ENCODE measurements around the gene DCC. TPM values are rescaled to one million over a fixed set of nuclear protein-coding genes. Genes with fewer than 3 reads are reported as not detected.

DCC gene
- total and polyA plus RNA-seq, 9 donors = under 0.01 to 0.77 (median 0.30) TPM; not detected in 3

DNA sequence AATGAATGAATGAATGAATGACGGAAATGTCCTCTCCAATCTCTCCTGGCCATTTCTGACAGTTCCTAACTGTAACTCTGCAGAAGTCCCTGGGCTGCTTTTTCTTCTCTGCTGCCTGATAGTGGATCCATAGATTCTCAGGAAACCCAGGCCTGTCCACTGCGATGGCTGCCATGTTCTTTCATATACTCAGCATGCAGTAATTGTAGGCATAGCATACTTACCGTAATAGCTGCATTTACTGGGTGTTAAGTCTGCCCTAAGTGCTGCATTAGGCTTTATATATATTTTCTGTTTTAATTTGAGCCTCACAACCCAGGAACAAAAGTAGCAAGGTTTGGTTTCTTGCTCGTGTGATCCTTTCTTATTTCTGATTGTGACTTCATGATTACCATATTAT lies 122.9 kb downstream of the DCC start:
- H3K27me3 ChIP-seq = no peaks in the 10 kb centered on the region
- intact Hi-C loops (cut with DNase I) = no loop called here
- WGBS, 3 donors = 82 to 89% (median 87%) methylated on average over 4 of the region's 4 CpGs
- no peaks in the 10 kb centered on the region for H3K36me3 ChIP-seq
- H3K27ac ChIP-seq = no peak overlapping the region
- no peaks in the 10 kb centered on the region for H3K9me3 ChIP-seq
- no peak overlapping the region for H3K4me3 ChIP-seq
- DNase-seq = no peak
- no peaks in the 10 kb centered on the region for H3K4me1 ChIP-seq (ENCODE audit: insufficient read depth)
- TF ChIP-seq POLR2A (IDR thresholded peaks at IDR 0.05) (no peak), EP300 (IDR thresholded peaks at IDR 0.05) (no peak)
- TF ChIP-seq, protein P1, sequence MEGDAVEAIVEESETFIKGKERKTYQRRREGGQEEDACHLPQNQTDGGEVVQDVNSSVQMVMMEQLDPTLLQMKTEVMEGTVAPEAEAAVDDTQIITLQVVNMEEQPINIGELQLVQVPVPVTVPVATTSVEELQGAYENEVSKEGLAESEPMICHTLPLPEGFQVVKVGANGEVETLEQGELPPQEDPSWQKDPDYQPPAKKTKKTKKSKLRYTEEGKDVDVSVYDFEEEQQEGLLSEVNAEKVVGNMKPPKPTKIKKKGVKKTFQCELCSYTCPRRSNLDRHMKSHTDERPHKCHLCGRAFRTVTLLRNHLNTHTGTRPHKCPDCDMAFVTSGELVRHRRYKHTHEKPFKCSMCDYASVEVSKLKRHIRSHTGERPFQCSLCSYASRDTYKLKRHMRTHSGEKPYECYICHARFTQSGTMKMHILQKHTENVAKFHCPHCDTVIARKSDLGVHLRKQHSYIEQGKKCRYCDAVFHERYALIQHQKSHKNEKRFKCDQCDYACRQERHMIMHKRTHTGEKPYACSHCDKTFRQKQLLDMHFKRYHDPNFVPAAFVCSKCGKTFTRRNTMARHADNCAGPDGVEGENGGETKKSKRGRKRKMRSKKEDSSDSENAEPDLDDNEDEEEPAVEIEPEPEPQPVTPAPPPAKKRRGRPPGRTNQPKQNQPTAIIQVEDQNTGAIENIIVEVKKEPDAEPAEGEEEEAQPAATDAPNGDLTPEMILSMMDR (IDR thresholded peaks at IDR 0.05) = no peak

DNA sequence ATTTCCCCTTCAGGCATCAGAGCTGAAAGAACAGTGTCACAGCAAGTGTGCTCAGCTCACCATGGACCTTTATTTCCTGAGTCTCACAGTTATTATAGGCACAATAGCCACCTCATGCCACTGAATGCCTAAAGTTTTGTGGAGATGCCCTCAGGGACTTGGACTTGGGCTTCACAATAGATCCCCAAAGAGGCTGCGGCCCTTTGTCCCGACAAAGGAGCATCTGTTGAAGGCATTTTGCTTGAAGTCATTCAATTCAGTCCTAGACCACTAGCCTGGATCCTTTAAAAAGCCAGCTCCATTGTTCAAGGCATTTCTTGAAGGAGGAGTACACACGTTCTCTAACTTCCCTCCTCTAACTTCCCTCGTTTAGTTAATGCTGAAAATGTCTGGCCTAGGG lies 125.4 kb downstream of the DCC start:
- 61 to 77% (median 68%) methylated on average over 4 of the region's 4 CpGs for WGBS, 3 donors
- TF ChIP-seq POLR2A (IDR thresholded peaks at IDR 0.05) (no peak), EP300 (IDR thresholded peaks at IDR 0.05) (no peak)
- TF ChIP-seq, protein P1 (IDR thresholded peaks at IDR 0.05) = no peak
- Histone ChIP-seq H3K9me3 (no peaks in the 10 kb centered on the region), H3K27ac (no peak overlapping the region), H3K4me1 (ENCODE audit: insufficient read depth) (no peaks in the 10 kb centered on the region), H3K4me3 (no peak overlapping the region), H3K27me3 (no peaks in the 10 kb centered on the region), H3K36me3 (no peaks in the 10 kb centered on the region)
- DNase-seq = no peak
- intact Hi-C loops (cut with DNase I) = no loop called here

DNA sequence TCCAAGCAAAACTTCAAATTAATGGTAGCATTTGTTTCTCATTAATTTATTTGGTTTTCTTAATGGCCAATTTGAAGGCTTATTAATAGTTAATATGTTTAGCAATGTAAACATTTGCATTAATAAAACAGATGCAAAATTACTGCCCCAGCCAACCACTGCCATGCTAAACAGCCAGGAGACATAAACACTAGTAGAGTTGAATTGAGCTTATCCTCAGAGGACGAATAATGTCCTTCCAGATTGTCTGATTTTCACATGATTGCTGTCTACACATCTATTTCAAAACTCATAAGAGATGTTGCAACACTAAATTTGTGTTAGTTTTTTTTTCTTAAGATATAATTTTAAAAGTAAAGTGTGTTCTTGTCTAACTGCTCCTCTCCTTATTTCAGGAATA lies 128.5 kb downstream of the DCC start:
- Histone ChIP-seq H3K27ac (no peak overlapping the region), H3K27me3 (no peaks in the 10 kb centered on the region), H3K9me3 (no peaks in the 10 kb centered on the region), H3K4me1 (ENCODE audit: insufficient read depth) (no peaks in the 10 kb centered on the region), H3K4me3 (no peak overlapping the region), H3K36me3 (no peaks in the 10 kb centered on the region)
- WGBS, 3 donors = 77 to 90% (median 83%) methylated on average over 1 of the region's 1 CpG
- TF ChIP-seq, protein P1 (IDR thresholded peaks at IDR 0.05) = no peak
- no peak for TF ChIP-seq POLR2A (IDR thresholded peaks at IDR 0.05)
- TF ChIP-seq EP300 (IDR thresholded peaks at IDR 0.05) = no peak
- DNase-seq = no peak
- intact Hi-C loops (cut with DNase I) = no loop called here

DNA sequence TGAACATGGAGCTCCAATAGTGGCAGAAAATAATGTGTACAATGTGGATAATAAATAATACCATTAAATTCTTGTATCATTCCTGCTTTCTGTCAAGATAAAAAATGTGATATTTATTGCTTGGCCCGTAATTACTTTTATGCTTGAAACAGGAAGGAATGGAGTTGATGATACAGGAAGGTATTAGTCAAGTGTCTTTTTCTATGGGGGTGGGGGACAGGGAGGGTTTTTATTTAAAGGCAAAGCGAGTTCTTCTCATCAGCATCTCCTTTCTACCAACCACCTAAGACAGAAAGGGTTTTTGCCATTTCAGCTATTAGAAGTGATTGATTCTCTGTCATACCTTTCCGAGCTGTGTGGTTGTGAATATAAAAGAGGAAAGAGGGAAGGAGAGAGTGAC lies 135.3 kb downstream of the DCC start:
- no peak for TF ChIP-seq POLR2A (IDR thresholded peaks at IDR 0.05)
- no peak for TF ChIP-seq EP300 (IDR thresholded peaks at IDR 0.05)
- TF ChIP-seq, protein P1 (IDR thresholded peaks at IDR 0.05) = no peak
- no peaks in the 10 kb centered on the region for H3K4me1 ChIP-seq (ENCODE audit: insufficient read depth)
- DNase-seq = no peak
- no peaks in the 10 kb centered on the region for H3K27me3 ChIP-seq
- H3K9me3 ChIP-seq = no peaks in the 10 kb centered on the region
- H3K27ac ChIP-seq = no peak overlapping the region
- intact Hi-C loops (cut with DNase I) = no loop called here
- whole genome bisulfite sequencing, 3 donors = 48 to 54% (median 48%) methylated on average over 3 of the region's 3 CpGs
- H3K4me3 ChIP-seq = no peak overlapping the region
- no peaks in the 10 kb centered on the region for H3K36me3 ChIP-seq

DNA sequence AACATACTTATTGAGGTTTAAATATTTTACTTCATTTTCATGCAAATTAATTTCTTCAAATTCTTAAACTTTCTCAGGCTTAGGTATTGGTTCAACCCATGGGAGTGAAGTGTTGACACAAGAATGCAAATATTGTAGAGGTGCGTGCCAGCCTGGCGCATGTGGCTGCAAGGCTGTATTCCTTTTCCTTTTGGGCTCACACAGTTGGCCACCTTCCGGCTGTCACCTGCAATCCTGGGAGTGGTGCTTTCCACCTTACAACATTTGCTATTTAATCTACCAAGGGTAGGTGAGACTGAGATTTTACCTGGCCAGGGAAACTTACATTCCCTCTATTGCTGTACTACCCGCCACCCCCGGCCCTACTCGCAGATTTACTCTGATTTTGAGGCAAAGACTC lies 141.1 kb downstream of the DCC start:
- no peaks in the 10 kb centered on the region for H3K4me1 ChIP-seq (ENCODE audit: insufficient read depth)
- intact Hi-C loops (cut with DNase I) = no loop called here
- TF ChIP-seq EP300 (IDR thresholded peaks at IDR 0.05) (no peak), POLR2A (IDR thresholded peaks at IDR 0.05) (no peak)
- TF ChIP-seq, protein P1 (IDR thresholded peaks at IDR 0.05) = no peak
- no peak overlapping the region for H3K27ac ChIP-seq
- WGBS, 3 donors = 88 to 95% (median 89%) methylated on average over 6 of the region's 6 CpGs
- H3K4me3 ChIP-seq = no peak overlapping the region
- no peaks in the 10 kb centered on the region for H3K27me3 ChIP-seq
- H3K36me3 ChIP-seq = no peaks in the 10 kb centered on the region
- H3K9me3 ChIP-seq = no peaks in the 10 kb centered on the region
- no peak for DNase-seq
